ENCODE results near the gene MMP26. TPM values are rescaled to one million over a fixed set of nuclear protein-coding genes. Genes with fewer than 3 reads are reported as not detected.
"Not testable (repeated sequence)": the region's sequence is repeated elsewhere in the genome, so short reads cannot be mapped to it uniquely, and the experiment has no call there.

Gene MMP26
- total and polyA plus RNA-seq, 3 experiments from 2014 or later, result not detected

DNA sequence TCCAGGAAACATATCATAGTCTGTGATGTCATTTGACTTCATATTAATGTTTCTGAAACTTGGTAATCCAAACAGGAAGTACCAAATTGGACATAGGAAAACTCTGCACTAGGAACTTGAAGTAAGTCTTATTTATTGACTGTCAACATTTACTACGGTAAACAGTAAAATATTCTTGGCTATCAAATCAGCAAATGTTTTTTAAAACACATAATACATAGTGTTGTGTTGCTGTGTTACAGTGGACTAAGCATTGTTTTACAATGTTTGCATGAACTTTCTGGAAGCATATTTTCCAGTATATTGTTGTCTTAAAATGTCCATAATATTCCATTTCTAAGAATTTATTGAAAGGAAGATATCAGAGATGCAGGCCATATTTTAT, 4.2 kb upstream of the MMP26 start:
- ChIA-PET POLR2A (no interaction called here), CTCF (no interaction called here)
- no peaks in the 10 kb centered on the region for H3K27me3 ChIP-seq (ENCODE audit: insufficient read depth, low read length, poor library complexity, severe bottlenecking)
- no peak overlapping the region for H3K4me3 ChIP-seq (ENCODE audit: low read length)
- H3K4me1 Mint-ChIP-seq, result peaks cover 0 to 20% (median 13%) of the 10 kb centered on the region in 3 donors
- no peak overlapping the region for H3K27ac Mint-ChIP-seq
- no peaks in the 10 kb centered on the region for H3K36me3 Mint-ChIP-seq
- no peaks in the 10 kb centered on the region for H3K9me3 Mint-ChIP-seq
- H3K4me1 ChIP-seq (ENCODE audit: insufficient read depth, low read length), result no peaks in the 10 kb centered on the region
- no peak for DNase-seq
- H3K27me3 Mint-ChIP-seq, result peaks cover 0 to 3% of the 10 kb centered on the region in 2 donors
- no peak overlapping the region for H3K27ac ChIP-seq (ENCODE audit: low read depth, low read length)
- H3K36me3 ChIP-seq (ENCODE audit: insufficient read depth, low read length), result no peaks in the 10 kb centered on the region
- no peaks in the 10 kb centered on the region for H3K9me3 ChIP-seq (ENCODE audit: low read length)
- peak overlapping the region in 2 of 7 donors; percentile 18 to 55 for H3K4me3 Mint-ChIP-seq

DNA sequence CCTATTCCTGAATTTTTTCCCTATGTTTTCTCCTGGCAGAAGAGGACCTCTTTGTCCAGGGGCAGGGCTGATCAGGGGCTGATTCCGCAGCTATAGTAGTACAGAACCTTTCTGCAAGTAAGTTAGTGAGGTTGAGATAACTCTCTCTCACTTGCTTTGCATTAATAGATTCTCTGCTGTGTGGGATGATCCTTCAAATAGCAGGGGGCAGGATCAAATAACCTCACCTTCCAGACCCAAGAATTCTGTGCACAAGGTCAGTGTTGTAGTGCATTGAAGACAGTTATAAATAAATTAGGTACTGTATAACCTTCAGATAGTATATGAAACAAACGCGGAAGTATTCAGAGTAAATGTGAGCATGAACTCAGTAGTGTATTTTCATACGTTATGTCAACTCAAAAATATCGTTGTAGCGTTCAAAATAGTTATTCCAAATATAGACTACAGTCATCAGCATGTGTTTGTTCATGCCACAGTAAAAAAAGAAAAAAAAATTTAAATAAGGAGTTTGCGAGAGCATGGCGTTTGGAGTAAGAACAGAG, 278 bp downstream of the MMP26 start:
- Mint-ChIP-seq H3K27ac (no peak overlapping the region), H3K36me3 (no peaks in the 10 kb centered on the region), H3K27me3 (peaks cover 3 to 5% of the 10 kb centered on the region in 2 donors), H3K4me1 (peaks cover 0 to 6% (median 6%) of the 10 kb centered on the region in 3 donors), H3K4me3 (no peak overlapping the region), H3K9me3 (no peaks in the 10 kb centered on the region)
- Histone ChIP-seq H3K4me1 (ENCODE audit: insufficient read depth, low read length) (no peaks in the 10 kb centered on the region), H3K4me3 (ENCODE audit: low read length) (no peak overlapping the region), H3K27ac (ENCODE audit: low read depth, low read length) (no peak overlapping the region), H3K27me3 (ENCODE audit: insufficient read depth, low read length, poor library complexity, severe bottlenecking) (no peaks in the 10 kb centered on the region), H3K36me3 (ENCODE audit: insufficient read depth, low read length) (no peaks in the 10 kb centered on the region), H3K9me3 (ENCODE audit: low read length) (no peaks in the 10 kb centered on the region)
- ChIA-PET CTCF (no interaction called here), POLR2A (no interaction called here)
- DNase-seq, result no peak

DNA sequence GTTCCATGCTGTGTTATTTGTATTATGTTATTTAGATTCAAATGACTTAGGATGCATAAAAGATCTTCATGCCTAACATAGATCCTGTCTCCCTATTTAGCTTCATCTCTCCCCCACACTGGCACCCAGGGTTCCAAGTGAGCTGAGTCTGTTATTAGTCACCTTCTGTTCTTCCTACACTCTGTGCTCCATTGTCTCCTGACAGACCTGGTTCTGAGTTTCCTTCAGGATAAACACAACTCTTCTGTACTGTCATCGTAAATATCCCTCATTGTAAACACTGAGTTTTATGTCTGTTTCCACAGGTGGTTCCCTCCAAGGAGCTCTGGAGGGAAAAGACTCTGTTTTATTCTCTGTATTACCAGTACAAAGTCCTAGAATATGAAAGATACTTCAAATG, 8.7 kb downstream of the MMP26 start:
- Mint-ChIP-seq H3K4me3 (no peak overlapping the region), H3K4me1 (no peaks in the 10 kb centered on the region), H3K36me3 (no peaks in the 10 kb centered on the region), H3K27me3 (peaks cover 7 to 27% of the 10 kb centered on the region in 2 donors), H3K9me3 (no peaks in the 10 kb centered on the region), H3K27ac (no peak overlapping the region)
- Histone ChIP-seq H3K4me1 (ENCODE audit: insufficient read depth, low read length) (no peaks in the 10 kb centered on the region), H3K4me3 (ENCODE audit: low read length) (no peak overlapping the region), H3K27me3 (ENCODE audit: insufficient read depth, low read length, poor library complexity, severe bottlenecking) (no peaks in the 10 kb centered on the region), H3K27ac (ENCODE audit: low read depth, low read length) (no peak overlapping the region), H3K36me3 (ENCODE audit: insufficient read depth, low read length) (no peaks in the 10 kb centered on the region), H3K9me3 (ENCODE audit: low read length) (no peaks in the 10 kb centered on the region)
- POLR2A ChIA-PET, result no interaction called here
- no peak for DNase-seq
- CTCF ChIA-PET, result no interaction called here

DNA sequence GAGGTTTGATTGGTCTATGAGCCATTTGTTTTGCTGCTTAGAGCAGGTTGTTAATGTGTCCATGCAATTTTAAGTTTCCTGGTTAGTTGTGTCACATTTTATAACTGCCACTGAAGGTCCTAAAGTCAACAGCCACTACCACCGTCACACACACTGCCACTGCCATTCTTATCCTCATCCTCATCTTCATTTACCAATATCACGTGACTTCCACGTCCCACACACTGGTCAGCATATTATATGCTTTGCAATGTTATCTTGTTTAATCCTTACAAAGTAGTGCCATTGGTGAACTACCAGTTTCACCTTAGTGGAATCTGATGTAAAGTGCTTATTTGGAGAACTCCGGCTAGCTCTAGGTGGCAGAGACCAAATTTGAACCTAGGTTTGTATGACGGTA, 9.7 kb downstream of the MMP26 start:
- Histone ChIP-seq H3K27ac (ENCODE audit: low read depth, low read length) (no peak overlapping the region), H3K4me3 (ENCODE audit: low read length) (no peak overlapping the region), H3K4me1 (ENCODE audit: insufficient read depth, low read length) (no peaks in the 10 kb centered on the region), H3K9me3 (ENCODE audit: low read length) (no peaks in the 10 kb centered on the region), H3K36me3 (ENCODE audit: insufficient read depth, low read length) (no peaks in the 10 kb centered on the region), H3K27me3 (ENCODE audit: insufficient read depth, low read length, poor library complexity, severe bottlenecking) (no peaks in the 10 kb centered on the region)
- POLR2A ChIA-PET, result no interaction called here
- CTCF ChIA-PET, result no interaction called here
- H3K4me1 Mint-ChIP-seq, result no peaks in the 10 kb centered on the region
- no peak overlapping the region for H3K27ac Mint-ChIP-seq
- H3K9me3 Mint-ChIP-seq, result no peaks in the 10 kb centered on the region
- H3K36me3 Mint-ChIP-seq, result no peaks in the 10 kb centered on the region
- no peak for DNase-seq
- no peak overlapping the region for H3K4me3 Mint-ChIP-seq
- H3K27me3 Mint-ChIP-seq, result peaks cover 7 to 30% of the 10 kb centered on the region in 2 donors

DNA sequence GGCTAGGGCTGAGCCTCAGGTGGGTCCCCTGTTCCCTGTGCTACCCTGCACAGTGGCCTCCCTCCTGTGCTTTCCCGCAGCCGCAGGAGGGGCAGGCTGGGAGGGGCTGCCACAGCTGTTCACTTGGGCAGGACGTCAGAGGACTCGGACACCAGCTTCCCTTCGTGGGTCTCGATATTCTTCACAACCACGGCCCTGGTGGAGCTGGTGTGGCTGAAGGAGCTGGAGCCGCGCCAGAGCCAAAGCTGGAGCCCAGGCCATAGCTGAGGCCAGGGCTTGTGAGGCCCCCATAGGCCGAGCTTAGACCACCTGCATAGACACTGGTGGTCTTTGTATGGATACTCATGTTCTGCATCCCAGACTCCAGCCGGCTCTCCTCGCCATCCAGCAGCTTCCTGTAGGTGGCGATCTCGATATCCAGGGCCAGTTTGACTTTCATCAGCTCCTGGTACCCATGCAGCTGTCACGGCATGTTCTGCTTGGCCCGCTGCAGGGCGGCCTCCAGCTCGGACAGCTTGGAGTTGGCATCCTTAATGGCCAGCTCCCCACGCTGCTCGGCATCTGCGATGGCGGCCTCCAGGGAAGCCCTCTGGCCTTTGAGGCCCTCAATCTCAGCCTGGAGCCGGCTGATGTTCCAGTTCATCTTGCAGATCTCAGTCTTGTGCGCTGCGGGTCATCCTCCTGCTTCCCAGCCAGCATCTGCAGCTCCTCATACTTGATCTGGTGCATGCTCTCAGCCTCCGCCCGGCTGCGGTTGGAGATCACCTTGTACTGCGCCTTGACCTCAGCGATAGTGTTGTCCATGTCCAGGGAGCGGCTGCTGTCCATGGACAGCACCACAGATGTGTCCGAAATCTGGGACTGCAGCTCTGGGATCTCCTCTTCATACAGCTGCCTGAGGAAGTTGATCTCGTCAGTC, 18.3 kb downstream of the MMP26 start:
- H3K4me1 Mint-ChIP-seq, H3K27ac Mint-ChIP-seq, CTCF ChIA-PET: not testable (repeated sequence)

DNA sequence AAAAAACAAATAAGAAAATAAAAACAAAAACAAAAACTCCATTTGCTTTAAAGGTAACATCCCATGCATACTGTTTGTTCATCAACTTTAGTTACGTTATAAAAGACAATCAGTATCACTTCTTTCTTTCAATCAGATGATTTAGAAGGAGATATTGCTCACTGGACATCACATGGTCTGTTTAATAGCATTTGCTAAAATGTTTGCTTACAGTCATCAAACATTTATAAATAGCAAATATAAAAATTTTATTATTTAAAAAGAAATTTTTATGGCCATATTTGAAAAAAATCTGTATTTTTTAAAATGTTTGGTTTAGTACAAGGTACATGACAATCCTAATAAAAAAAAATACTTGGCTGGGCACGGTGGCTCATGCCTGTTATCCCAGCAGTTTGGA, 22.6 kb downstream of the MMP26 start:
- H3K27ac ChIP-seq (ENCODE audit: low read depth, low read length), result no peak overlapping the region
- no peaks in the 10 kb centered on the region for H3K36me3 ChIP-seq (ENCODE audit: insufficient read depth, low read length)
- POLR2A ChIA-PET, result no interaction called here
- H3K4me1 Mint-ChIP-seq, result no peaks in the 10 kb centered on the region
- peaks cover 0 to 2% (median 0%) of the 10 kb centered on the region in 5 donors for H3K9me3 Mint-ChIP-seq
- no peaks in the 10 kb centered on the region for H3K27me3 ChIP-seq (ENCODE audit: insufficient read depth, low read length, poor library complexity, severe bottlenecking)
- H3K36me3 Mint-ChIP-seq, result no peaks in the 10 kb centered on the region
- no peak overlapping the region for H3K4me3 ChIP-seq (ENCODE audit: low read length)
- no peaks in the 10 kb centered on the region for H3K9me3 ChIP-seq (ENCODE audit: low read length)
- no peak for DNase-seq
- CTCF ChIA-PET, result no interaction called here
- no peak overlapping the region for H3K4me3 Mint-ChIP-seq
- no peaks in the 10 kb centered on the region for H3K4me1 ChIP-seq (ENCODE audit: insufficient read depth, low read length)
- no peak overlapping the region for H3K27ac Mint-ChIP-seq
- H3K27me3 Mint-ChIP-seq, result peaks cover 2 to 5% of the 10 kb centered on the region in 2 donors

More for the DNA sequence above, 18.3 kb downstream of the MMP26 start:
- DNase-seq; H3K27ac ChIP-seq (ENCODE audit: low read depth, low read length); H3K4me3 Mint-ChIP-seq; H3K9me3 ChIP-seq (ENCODE audit: low read length); H3K27me3 ChIP-seq (ENCODE audit: insufficient read depth, low read length, poor library complexity, severe bottlenecking); H3K36me3 ChIP-seq (ENCODE audit: insufficient read depth, low read length); H3K4me3 ChIP-seq (ENCODE audit: low read length); H3K9me3 Mint-ChIP-seq; H3K36me3 Mint-ChIP-seq; POLR2A ChIA-PET; H3K4me1 ChIP-seq (ENCODE audit: insufficient read depth, low read length): not testable (repeated sequence)
- H3K27me3 Mint-ChIP-seq, result peaks cover 0 to 13% of the 10 kb centered on the region in 2 donors

DNA sequence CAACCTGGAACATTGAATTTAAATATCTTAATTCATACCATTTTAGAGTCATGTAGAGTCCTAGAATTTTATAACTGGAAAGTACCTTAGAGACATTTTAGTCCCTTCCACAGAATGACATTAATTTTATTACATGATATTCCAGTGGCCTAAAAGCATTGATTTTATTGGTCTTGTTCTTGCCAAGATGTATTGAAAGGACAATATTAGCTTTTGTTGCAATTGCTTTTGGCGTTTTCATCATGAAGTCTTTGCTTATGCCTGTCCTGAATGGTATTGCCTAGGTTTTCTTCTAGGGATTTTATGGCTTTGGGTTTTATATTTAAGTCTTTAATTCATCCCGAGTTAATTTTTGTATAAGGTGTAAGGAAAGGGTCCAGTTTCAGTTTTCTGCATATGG, 36.2 kb downstream of the MMP26 start:
- Mint-ChIP-seq H3K9me3 (peaks cover 0 to 3% (median 0%) of the 10 kb centered on the region in 5 donors), H3K36me3 (no peaks in the 10 kb centered on the region), H3K27me3 (peaks cover 7 to 41% of the 10 kb centered on the region in 2 donors), H3K4me1 (no peaks in the 10 kb centered on the region), H3K4me3 (no peak overlapping the region), H3K27ac (no peak overlapping the region)
- no peaks in the 10 kb centered on the region for H3K9me3 ChIP-seq (ENCODE audit: low read length)
- no peak overlapping the region for H3K27ac ChIP-seq (ENCODE audit: low read depth, low read length)
- ChIA-PET CTCF (no interaction called here), POLR2A (no interaction called here)
- DNase-seq, result no peak
- H3K36me3 ChIP-seq (ENCODE audit: insufficient read depth, low read length), result no peaks in the 10 kb centered on the region
- H3K4me1 ChIP-seq (ENCODE audit: insufficient read depth, low read length), result no peaks in the 10 kb centered on the region
- no peak overlapping the region for H3K4me3 ChIP-seq (ENCODE audit: low read length)
- H3K27me3 ChIP-seq (ENCODE audit: insufficient read depth, low read length, poor library complexity, severe bottlenecking), result no peaks in the 10 kb centered on the region

DNA sequence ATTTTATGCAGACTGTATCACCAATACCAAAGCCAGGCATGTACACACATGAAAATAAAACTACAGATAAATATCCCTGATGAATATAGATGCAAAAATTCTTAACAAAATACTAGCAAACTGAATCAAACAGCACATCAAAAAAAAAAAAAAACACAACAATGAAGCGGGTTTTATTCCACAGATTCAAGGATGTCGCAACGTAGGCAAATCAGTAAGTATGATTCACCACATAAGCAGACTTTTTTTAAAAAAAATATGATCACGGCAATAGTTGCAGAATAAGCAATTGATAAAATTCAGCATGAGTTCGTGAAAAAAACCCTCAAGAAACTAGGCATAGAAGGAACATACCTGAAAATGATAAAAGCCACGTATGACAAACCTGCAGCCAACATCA, 43.9 kb downstream of the MMP26 start:
- no peaks in the 10 kb centered on the region for H3K36me3 ChIP-seq (ENCODE audit: insufficient read depth, low read length)
- Mint-ChIP-seq H3K4me3 (no peak overlapping the region), H3K36me3 (no peaks in the 10 kb centered on the region), H3K4me1 (no peaks in the 10 kb centered on the region), H3K9me3 (no peaks in the 10 kb centered on the region), H3K27ac (no peak overlapping the region), H3K27me3 (peaks cover 6 to 29% of the 10 kb centered on the region in 2 donors)
- H3K4me1 ChIP-seq (ENCODE audit: insufficient read depth, low read length), result no peaks in the 10 kb centered on the region
- no peak overlapping the region for H3K27ac ChIP-seq (ENCODE audit: low read depth, low read length)
- DNase-seq, result no peak
- no peaks in the 10 kb centered on the region for H3K9me3 ChIP-seq (ENCODE audit: low read length)
- POLR2A ChIA-PET, result no interaction called here
- H3K4me3 ChIP-seq (ENCODE audit: low read length), result no peak overlapping the region
- H3K27me3 ChIP-seq (ENCODE audit: insufficient read depth, low read length, poor library complexity, severe bottlenecking), result no peaks in the 10 kb centered on the region
- CTCF ChIA-PET, result no interaction called here
